ENCODE data around the gene TSPAN2. TPM values are rescaled to one million over a fixed set of nuclear protein-coding genes. Genes with fewer than 3 reads are reported as not detected.
"Not testable (repeated sequence)": the region's sequence is repeated elsewhere in the genome, so short reads cannot be mapped to it uniquely, and the experiment has no call there.

Gene TSPAN2
- polyA plus RNA-seq, 1 experiment, result 4.0 TPM

DNA sequence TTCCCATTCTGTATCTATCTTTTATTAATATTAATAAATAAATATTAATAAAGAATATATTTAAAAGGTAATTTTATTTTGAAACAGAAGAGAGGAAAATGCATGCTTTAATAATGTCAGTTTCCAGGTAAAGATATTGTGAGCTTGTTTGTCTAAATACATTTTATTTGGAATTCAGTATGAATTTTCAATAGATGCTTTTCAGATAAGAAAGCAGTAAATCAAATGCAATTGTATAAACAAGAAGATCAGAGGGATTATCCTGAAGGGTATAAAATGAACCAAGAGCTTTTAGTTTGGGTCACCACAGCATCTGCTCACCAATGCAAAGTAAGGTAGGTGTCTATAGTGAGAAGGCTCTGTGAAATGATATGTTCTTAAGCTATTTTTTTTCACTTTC lies 59.8 kb downstream of the TSPAN2 start, which contains the start of gene TSHB:
TSS of gene TSHB (plus strand) at position 301 of the 400 bp plus-strand sequence. CDS start 3,537 bp downstream, outside the sequence.
- Histone ChIP-seq H3K27me3 (ENCODE audit: control insufficient read depth, insufficient read depth, low read length) (no peaks in the 10 kb centered on the region), H3K27ac (ENCODE audit: low read depth, low read length) (no peak within 1 kb of the TSS), H3K9me3 (ENCODE audit: control insufficient read depth, insufficient read depth, low read length) (no peaks in the 10 kb centered on the region), H3K4me3 (ENCODE audit: low read depth, low read length) (no peak within 1 kb of the TSS)
- POLR2A ChIA-PET, result no interaction called here
- DNase-seq (ENCODE audit: low read depth, low spot score), result no peak
- CTCF ChIA-PET, result interaction anchor here (1.4 to 3.2 kb wide), 2 partner anchors 23 to 27 kb away, joined by 3 to 20 read pairs; no protein-coding TSS in a partner anchor
- TF ChIP-seq, protein P1, sequence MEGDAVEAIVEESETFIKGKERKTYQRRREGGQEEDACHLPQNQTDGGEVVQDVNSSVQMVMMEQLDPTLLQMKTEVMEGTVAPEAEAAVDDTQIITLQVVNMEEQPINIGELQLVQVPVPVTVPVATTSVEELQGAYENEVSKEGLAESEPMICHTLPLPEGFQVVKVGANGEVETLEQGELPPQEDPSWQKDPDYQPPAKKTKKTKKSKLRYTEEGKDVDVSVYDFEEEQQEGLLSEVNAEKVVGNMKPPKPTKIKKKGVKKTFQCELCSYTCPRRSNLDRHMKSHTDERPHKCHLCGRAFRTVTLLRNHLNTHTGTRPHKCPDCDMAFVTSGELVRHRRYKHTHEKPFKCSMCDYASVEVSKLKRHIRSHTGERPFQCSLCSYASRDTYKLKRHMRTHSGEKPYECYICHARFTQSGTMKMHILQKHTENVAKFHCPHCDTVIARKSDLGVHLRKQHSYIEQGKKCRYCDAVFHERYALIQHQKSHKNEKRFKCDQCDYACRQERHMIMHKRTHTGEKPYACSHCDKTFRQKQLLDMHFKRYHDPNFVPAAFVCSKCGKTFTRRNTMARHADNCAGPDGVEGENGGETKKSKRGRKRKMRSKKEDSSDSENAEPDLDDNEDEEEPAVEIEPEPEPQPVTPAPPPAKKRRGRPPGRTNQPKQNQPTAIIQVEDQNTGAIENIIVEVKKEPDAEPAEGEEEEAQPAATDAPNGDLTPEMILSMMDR (IDR thresholded peaks at IDR 0.05; ENCODE audit: low read depth, low read length), result no peak

DNA sequence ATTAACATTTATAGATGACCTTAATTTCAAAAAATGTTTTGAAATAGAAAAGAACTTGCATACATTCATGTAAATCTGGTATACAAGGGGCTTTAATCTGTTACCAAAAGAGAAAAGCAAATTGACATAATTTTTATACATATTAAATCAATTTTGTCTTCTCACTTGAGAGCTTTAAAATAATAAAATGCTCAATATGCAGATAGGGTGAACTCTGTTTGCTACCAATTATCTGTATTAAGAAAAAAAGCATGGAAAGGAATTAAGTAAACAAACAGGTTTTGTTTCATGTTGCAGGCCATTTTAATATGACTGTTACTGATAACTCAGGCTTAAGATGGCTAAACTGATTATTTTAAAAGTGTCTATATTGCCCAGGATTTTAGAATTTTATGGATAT lies 65.7 kb downstream of the TSPAN2 start:
- no peak for DNase-seq (ENCODE audit: low read depth, low spot score)
- ChIA-PET POLR2A (no interaction called here), CTCF (interaction anchor here (0.6 kb wide), 1 partner anchor 277 kb away, joined by 3 read pairs; no protein-coding TSS in a partner anchor)
- no peaks in the 10 kb centered on the region for H3K9me3 ChIP-seq (ENCODE audit: control insufficient read depth, insufficient read depth, low read length)
- H3K27me3 ChIP-seq (ENCODE audit: control insufficient read depth, insufficient read depth, low read length), result no peaks in the 10 kb centered on the region
- TF ChIP-seq, protein P1 (IDR thresholded peaks at IDR 0.05; ENCODE audit: low read depth, low read length), result no peak
- no peak overlapping the region for H3K27ac ChIP-seq (ENCODE audit: low read depth, low read length)
- no peak overlapping the region for H3K4me3 ChIP-seq (ENCODE audit: low read depth, low read length)

DNA sequence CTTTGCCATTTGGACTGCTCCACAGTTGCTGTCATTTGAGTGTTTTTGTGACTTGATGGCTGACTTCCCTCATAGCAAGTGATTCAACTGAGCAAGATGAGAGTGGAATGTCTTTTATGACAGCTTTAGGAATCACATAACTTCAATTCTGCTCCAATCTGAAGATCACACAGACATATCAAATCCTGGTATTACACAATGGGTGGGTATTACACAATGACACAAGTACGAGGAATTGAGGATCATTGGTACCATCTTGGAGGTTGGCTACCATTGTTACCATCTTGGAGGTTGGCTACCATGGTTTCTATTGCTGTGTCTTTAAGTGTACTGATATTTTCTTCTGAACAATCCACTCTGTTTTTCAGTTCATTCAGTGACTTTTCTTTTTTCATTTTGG lies 68.2 kb downstream of the TSPAN2 start:
- ChIA-PET POLR2A (no interaction called here), CTCF (no interaction called here)
- H3K27ac ChIP-seq (ENCODE audit: low read depth, low read length), result no peak overlapping the region
- no peaks in the 10 kb centered on the region for H3K27me3 ChIP-seq (ENCODE audit: control insufficient read depth, insufficient read depth, low read length)
- H3K9me3 ChIP-seq (ENCODE audit: control insufficient read depth, insufficient read depth, low read length), result no peaks in the 10 kb centered on the region
- H3K4me3 ChIP-seq (ENCODE audit: low read depth, low read length), result no peak overlapping the region
- DNase-seq (ENCODE audit: low read depth, low spot score), result no peak
- TF ChIP-seq, protein P1 (IDR thresholded peaks at IDR 0.05; ENCODE audit: low read depth, low read length), result no peak

DNA sequence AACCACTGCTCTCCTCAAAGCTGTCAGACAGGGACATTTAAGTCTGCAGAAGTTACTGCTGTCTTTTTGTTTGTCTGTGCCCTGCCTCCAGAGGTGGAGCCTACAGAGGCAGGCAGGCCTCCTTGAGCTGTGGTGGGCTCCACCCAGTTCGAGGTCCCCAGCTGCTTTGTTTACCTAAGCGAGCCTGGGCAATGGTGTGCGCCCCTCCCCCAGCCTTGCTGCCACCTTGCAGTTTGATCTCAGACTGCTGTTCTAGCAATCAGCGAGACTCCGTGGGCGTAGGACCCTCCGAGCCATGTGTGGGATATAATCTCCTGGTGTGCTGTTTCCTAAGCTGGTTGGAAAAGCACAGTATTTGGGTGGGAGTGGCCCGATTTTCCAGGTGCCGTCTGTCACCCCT lies 69.8 kb downstream of the TSPAN2 start:
- POLR2A ChIA-PET; DNase-seq (ENCODE audit: low read depth, low spot score); H3K4me3 ChIP-seq (ENCODE audit: low read depth, low read length); H3K27me3 ChIP-seq (ENCODE audit: control insufficient read depth, insufficient read depth, low read length); H3K27ac ChIP-seq (ENCODE audit: low read depth, low read length); H3K9me3 ChIP-seq (ENCODE audit: control insufficient read depth, insufficient read depth, low read length); CTCF ChIA-PET: not testable (repeated sequence)

DNA sequence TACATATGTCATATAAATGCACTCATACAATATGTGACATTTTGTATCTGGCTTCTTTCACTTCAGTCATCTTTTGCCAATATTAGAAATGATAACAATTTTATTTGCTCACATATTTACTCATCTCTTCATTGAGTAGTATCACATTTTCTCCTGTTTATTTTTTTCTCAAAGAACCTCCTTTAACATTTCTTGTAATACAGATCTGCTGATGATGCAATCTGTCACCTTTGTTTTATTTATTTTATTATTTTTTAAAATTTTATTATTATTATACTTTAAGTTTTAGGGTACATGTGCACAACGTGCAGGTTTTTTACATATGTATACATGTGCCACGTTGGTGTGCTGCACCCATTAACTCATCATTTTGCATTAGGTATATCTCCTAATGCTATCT lies 75.5 kb downstream of the TSPAN2 start:
- TF ChIP-seq, protein P1 (IDR thresholded peaks at IDR 0.05; ENCODE audit: low read depth, low read length), result no peak
- H3K9me3 ChIP-seq (ENCODE audit: control insufficient read depth, insufficient read depth, low read length), result no peaks in the 10 kb centered on the region
- H3K4me3 ChIP-seq (ENCODE audit: low read depth, low read length), result no peak overlapping the region
- CTCF ChIA-PET, result no interaction called here
- no peak for DNase-seq (ENCODE audit: low read depth, low spot score)
- POLR2A ChIA-PET, result no interaction called here
- H3K27me3 ChIP-seq (ENCODE audit: control insufficient read depth, insufficient read depth, low read length), result no peaks in the 10 kb centered on the region
- H3K27ac ChIP-seq (ENCODE audit: low read depth, low read length), result no peak overlapping the region

DNA sequence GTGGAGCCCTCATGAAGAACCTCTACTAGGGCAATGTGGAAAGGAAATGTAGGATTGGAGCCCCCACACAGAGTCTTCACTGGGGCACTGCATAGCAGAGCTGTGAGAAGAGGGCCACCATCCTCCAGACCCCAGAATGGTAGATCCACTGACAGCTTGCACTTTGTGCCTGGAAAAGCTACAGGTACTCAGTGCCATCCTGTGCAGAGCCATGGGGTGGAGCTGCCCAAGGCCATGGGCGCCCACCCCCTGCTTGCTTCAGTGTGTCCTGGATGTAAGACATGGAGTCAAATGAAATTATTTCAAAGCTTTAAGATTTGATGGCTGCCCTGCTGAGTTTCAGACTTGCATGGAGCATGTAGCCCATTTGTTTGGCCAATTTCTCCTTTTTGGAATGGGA lies 76.9 kb downstream of the TSPAN2 start:
- no peaks in the 10 kb centered on the region for H3K27me3 ChIP-seq (ENCODE audit: control insufficient read depth, insufficient read depth, low read length)
- TF ChIP-seq, protein P1 (IDR thresholded peaks at IDR 0.05; ENCODE audit: low read depth, low read length), result no peak
- H3K9me3 ChIP-seq (ENCODE audit: control insufficient read depth, insufficient read depth, low read length), result no peaks in the 10 kb centered on the region
- no peak overlapping the region for H3K4me3 ChIP-seq (ENCODE audit: low read depth, low read length)
- no peak for DNase-seq (ENCODE audit: low read depth, low spot score)
- POLR2A ChIA-PET, result no interaction called here
- CTCF ChIA-PET, result no interaction called here
- H3K27ac ChIP-seq (ENCODE audit: low read depth, low read length), result no peak overlapping the region

All from AG04450 (cell line).